H9 (cell line): Measurements from ENCODE around the gene SMIM28. TPM values are rescaled to one million over a fixed set of nuclear protein-coding genes. Genes with fewer than 3 reads are reported as not detected.
A peak's percentile ranks its signal among the peaks of the same experiment; 100 is the strongest.

Source experiments
- DNase-seq: peaks from one replicate; pipeline ENCODE4 v3.0.0-alpha.2; 2017
- H2AFZ ChIP-seq: one replicate; pipeline ENCODE4 v1.6.1; 2013; ENCODE audit warnings: mild to moderate bottlenecking, low read length, control low read depth, moderate library complexity
- H2AK5ac ChIP-seq: 2 replicates; pipeline ENCODE4 v1.6.1; 2013; ENCODE audit warnings: low read length, control low read depth, mixed read lengths; ENCODE audit not compliant: insufficient read length
- H2BK120ac ChIP-seq: one replicate; pipeline ENCODE4 v1.6.1; 2013; ENCODE audit warnings: low read depth, mild to moderate bottlenecking, low read length, control low read depth, inconsistent platforms; ENCODE audit not compliant: poor library complexity, severe bottlenecking
- H2BK12ac ChIP-seq: 2 replicates; pipeline ENCODE4 v1.6.1; 2013; ENCODE audit warnings: low read length, control low read depth, mixed read lengths, low read depth; ENCODE audit not compliant: insufficient read length
- H2BK15ac ChIP-seq: 2 replicates; pipeline ENCODE4 v1.6.1; 2013; ENCODE audit warnings: low read depth, low read length, control low read depth
- H2BK20ac ChIP-seq: one replicate; pipeline ENCODE4 v1.6.1; 2013; ENCODE audit warnings: low read depth, mild to moderate bottlenecking, low read length, control low read depth, inconsistent platforms; ENCODE audit not compliant: poor library complexity, severe bottlenecking
- H2BK5ac ChIP-seq: 2 replicates; pipeline ENCODE4 v1.6.1; 2013; ENCODE audit warnings: low read length, control low read depth, mixed read lengths; ENCODE audit not compliant: insufficient read length
- H3K14ac ChIP-seq: 2 replicates; pipeline ENCODE4 v1.6.1; 2013; ENCODE audit warnings: low read length, control low read depth; ENCODE audit not compliant: insufficient read depth
- H3K18ac ChIP-seq: 2 replicates; pipeline ENCODE4 v1.6.1; 2013; ENCODE audit warnings: low read depth, mild to moderate bottlenecking, mixed read lengths, low read length, control low read depth; ENCODE audit not compliant: insufficient read length
- H3K23ac ChIP-seq: 2 replicates; pipeline ENCODE4 v1.6.1; 2013; ENCODE audit warnings: low read length, control low read depth, mixed read lengths, low read depth; ENCODE audit not compliant: insufficient read length
- H3K23me2 ChIP-seq: 2 replicates; pipeline ENCODE4 v1.6.1; 2013; ENCODE audit warnings: low read depth, mild to moderate bottlenecking, mixed read lengths, low read length, control low read depth; ENCODE audit not compliant: insufficient read length, poor library complexity, severe bottlenecking
- H3K27ac ChIP-seq: 2 replicates; pipeline ENCODE4 v1.5.1; 2013; ENCODE audit warnings: low read length, control low read depth, mixed read lengths, low read depth; ENCODE audit not compliant: insufficient read length
- H3K27me3 ChIP-seq: 2 replicates; pipeline ENCODE4 v1.6.1; 2013; ENCODE audit warnings: low read length, control low read depth, inconsistent platforms; ENCODE audit not compliant: insufficient read depth
- H3K4ac ChIP-seq: 2 replicates; pipeline ENCODE4 v1.6.1; 2013; ENCODE audit warnings: low read depth, mild to moderate bottlenecking, control low read depth, inconsistent platforms, low read length, moderate library complexity
- H3K4me1 ChIP-seq: 2 replicates; pipeline ENCODE4 v1.6.1; 2013; ENCODE audit warnings: low read length, control low read depth, inconsistent platforms; ENCODE audit not compliant: insufficient read depth
- H3K4me2 ChIP-seq: 2 replicates; pipeline ENCODE4 v1.6.1; 2013; ENCODE audit warnings: low read length, control low read depth, mixed read lengths; ENCODE audit not compliant: insufficient read length, insufficient read depth
- H3K56ac ChIP-seq: 2 replicates; pipeline ENCODE4 v1.6.1; 2013; ENCODE audit warnings: low read depth, mild to moderate bottlenecking, mixed read lengths, low read length, control low read depth; ENCODE audit not compliant: insufficient read length
- H3K79me1 ChIP-seq: 2 replicates; pipeline ENCODE4 v1.6.1; 2013; ENCODE audit warnings: low read depth, mild to moderate bottlenecking, moderate library complexity, low read length, control low read depth, inconsistent platforms; ENCODE audit not compliant: insufficient read depth, poor library complexity, severe bottlenecking
- H3K79me2 ChIP-seq: 2 replicates; pipeline ENCODE4 v1.6.1; 2013; ENCODE audit warnings: low read length, control low read depth, inconsistent platforms; ENCODE audit not compliant: insufficient read depth
- H3K9ac ChIP-seq: 2 replicates; pipeline ENCODE4 v1.6.1; 2013; ENCODE audit warnings: low read length, control low read depth, mixed read lengths; ENCODE audit not compliant: insufficient read length; ENCODE audit errors: extremely low read depth
- H3K9me3 ChIP-seq: one replicate; pipeline ENCODE4 v1.6.1; 2013; ENCODE audit warnings: low read depth, low read length, inconsistent platforms; ENCODE audit not compliant: control insufficient read depth
- H3T11ph ChIP-seq: one replicate; pipeline ENCODE4 v1.6.1; 2013; ENCODE audit warnings: mild to moderate bottlenecking, low read length, control low read depth, inconsistent platforms
- H4K20me1 ChIP-seq: one replicate; pipeline ENCODE4 v1.6.1; 2013; ENCODE audit not compliant: control insufficient read depth, insufficient read length, insufficient read depth
- H4K5ac ChIP-seq: 2 replicates; pipeline ENCODE4 v1.6.1; 2013; ENCODE audit warnings: low read depth, mild to moderate bottlenecking, mixed read lengths, low read length, control low read depth; ENCODE audit not compliant: insufficient read length
- H4K8ac ChIP-seq: replicated peaks from 2 replicates; pipeline ENCODE4 v1.6.1; 2013; ENCODE audit warnings: low read length, control low read depth, mixed read lengths, low read depth; ENCODE audit not compliant: insufficient read length
- H4K91ac ChIP-seq: 2 replicates; pipeline ENCODE4 v1.6.1; 2013; ENCODE audit warnings: low read depth, mild to moderate bottlenecking, moderate library complexity, mixed read lengths, low read length, control low read depth; ENCODE audit not compliant: insufficient read length
- H3K27ac Mint-ChIP-seq, 3 experiments: 2 replicates in 2 of 3; 3 replicates in 1 of 3; pipeline ENCODE4 v1.8.0; 2020 to 2021; ENCODE audit warnings: mixed read lengths in 3 of 3, mild to moderate bottlenecking in 1 of 3, moderate library complexity in 1 of 3
- H3K27me3 Mint-ChIP-seq: 2 replicates; pipeline ENCODE4 v1.8.0; 2021; ENCODE audit warnings: low read depth, mild to moderate bottlenecking, moderate library complexity, mixed read lengths
- H3K36me3 Mint-ChIP-seq, 3 experiments: 2 replicates in 2 of 3; 3 replicates in 1 of 3; pipeline ENCODE4 v1.8.0; 2020 to 2021; ENCODE audit warnings: low read depth in 3 of 3, mixed read lengths in 3 of 3; ENCODE audit not compliant: insufficient read depth in 1 of 3
- H3K4me1 Mint-ChIP-seq, 2 experiments: 2 replicates each; pipeline ENCODE4 v1.8.0; 2020; ENCODE audit warnings: mixed read lengths in 2 of 2
- H3K4me3 Mint-ChIP-seq, 2 experiments: 2 replicates in 1 of 2; 3 replicates in 1 of 2; pipeline ENCODE4 v1.8.0; 2020 to 2021; ENCODE audit warnings: mild to moderate bottlenecking in 2 of 2, mixed read lengths in 2 of 2, moderate library complexity in 1 of 2
- H3K9me3 Mint-ChIP-seq, 2 experiments: 2 replicates in 1 of 2; 3 replicates in 1 of 2; pipeline ENCODE4 v1.8.0; 2020; ENCODE audit warnings: mild to moderate bottlenecking in 2 of 2, mixed read lengths in 2 of 2, moderate library complexity in 1 of 2
- CTCF ChIP-seq: fragments of 200-600 bp; sonication (generic); conservative IDR thresholded peaks from 3 replicates; pipeline ENCODE4 v1.8.0; 2021; ENCODE audit warnings: antibody characterized with exemption, mild to moderate bottlenecking
- WGBS: extraction: QIAGEN DNeasy Blood & Tissue Kit; methylation state at CpG from one replicate; pipeline ENCODE4 v1.1.7; 2013; ENCODE audit warnings: missing lambda C conversion rate, low lambda C conversion rate, mixed read lengths; ENCODE audit not compliant: insufficient read length; ENCODE audit errors: extremely low coverage; 5-methylcytosine and 5-hydroxymethylcytosine counted together
- total RNA-seq: library from RNA; stranded (reverse); gene quantifications from 2 replicates; pipeline ENCODE4 v1.2.1, GENCODE V29; 2021

The SMIM28 gene
- total RNA-seq, 1 experiment from 2014 or later, result not detected

DNA sequence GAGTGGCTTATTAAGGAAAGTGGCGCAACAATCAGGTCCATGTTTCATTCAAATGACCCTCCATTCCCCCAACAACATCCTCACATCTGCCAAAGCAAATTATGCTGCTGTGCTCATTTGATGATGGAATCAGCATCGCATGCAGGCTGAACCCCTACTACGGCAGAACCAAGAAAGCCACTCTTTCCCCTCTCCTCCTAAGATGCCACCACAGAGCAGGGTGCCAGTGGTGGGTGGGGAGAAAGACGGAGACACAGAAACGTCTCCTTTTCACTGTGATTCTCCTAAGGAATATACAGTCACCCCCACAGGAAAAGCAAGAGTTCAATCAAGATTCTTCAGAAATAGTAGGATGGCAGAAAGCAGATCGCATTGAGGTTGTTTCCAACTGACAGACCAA lies 43.4 kb downstream of the SMIM28 start:
- no peak overlapping the region for H2AK5ac ChIP-seq
- H3K36me3 Mint-ChIP-seq, result peaks cover 19 to 50% (median 34%) of the 10 kb centered on the region in 3 experiments
- WGBS, result no CpG with 5 or more reads among the region's 6 CpGs
- H3K9ac ChIP-seq, result no peak overlapping the region
- no peak for TF ChIP-seq CTCF
- H4K20me1 ChIP-seq, result no peaks in the 10 kb centered on the region
- no peaks in the 10 kb centered on the region for H3K27me3 Mint-ChIP-seq
- H3K79me1 ChIP-seq, result no peaks in the 10 kb centered on the region
- H3K9me3 ChIP-seq, result no peaks in the 10 kb centered on the region
- H3K9me3 Mint-ChIP-seq, result no peaks in the 10 kb centered on the region; a peak in 1 of 5 replicates
- H3K4me2 ChIP-seq, result no peak overlapping the region
- no peak overlapping the region for H3K14ac ChIP-seq
- H3K4me1 ChIP-seq, result no peaks in the 10 kb centered on the region
- peak overlapping the region; percentile 46 for H4K8ac ChIP-seq
- H2BK12ac ChIP-seq, result no peak overlapping the region
- H4K5ac ChIP-seq, result no peak overlapping the region
- H3K27ac Mint-ChIP-seq, result no peak overlapping the region
- no peak overlapping the region for H4K91ac ChIP-seq
- H2BK5ac ChIP-seq, result no peak overlapping the region
- no peaks in the 10 kb centered on the region for H3K27me3 ChIP-seq
- H3K18ac ChIP-seq, result no peak overlapping the region
- no peak overlapping the region for H2AFZ ChIP-seq
- no peak overlapping the region for H2BK120ac ChIP-seq
- no peak overlapping the region for H3K4me3 Mint-ChIP-seq
- H3K79me2 ChIP-seq, result no peaks in the 10 kb centered on the region
- no peak overlapping the region for H2BK15ac ChIP-seq
- no peak overlapping the region for H3K27ac ChIP-seq
- no peaks in the 10 kb centered on the region for H3K23me2 ChIP-seq
- H3K23ac ChIP-seq, result no peak overlapping the region
- no peak overlapping the region for H3K56ac ChIP-seq
- no peak overlapping the region for H2BK20ac ChIP-seq
- H3K4me1 Mint-ChIP-seq, result no peaks in the 10 kb centered on the region; a peak in 1 of 4 replicates
- no peak overlapping the region for H3K4ac ChIP-seq
- H3T11ph ChIP-seq, result no peak overlapping the region
- no peak for DNase-seq
